Esophagus squamous epithelium (tissue), 5 donors: ENCODE data around the gene VSTM4. TPM values are rescaled to one million over a fixed set of nuclear protein-coding genes. Genes with fewer than 3 reads are reported as not detected.
A peak's percentile ranks its signal among the peaks of the same experiment; 100 is the strongest.

Source experiments
- DNase-seq: peaks from one replicate; lab custom pipeline; 2025; lab: John Stamatoyannopoulos, UW
- H3K27ac ChIP-seq, 4 donors: fragments of 200-600 bp; sonication (generic); one replicate each; pipeline ENCODE4 v1.5.1; 2016 to 2019; ENCODE audit warnings: mild to moderate bottlenecking in 1 of 4
- H3K27me3 ChIP-seq, 4 donors: fragments of 200-600 bp; sonication (generic); 1 replicate in 3 of 4; 2 replicates in 1 of 4; pipeline versions ENCODE4 v1.5.1 to v1.6.0; 2017 to 2021; ENCODE audit warnings: antibody characterized with exemption in 1 of 4
- H3K36me3 ChIP-seq, 3 donors: fragments of 200-600 bp; sonication (generic); one replicate each; pipeline ENCODE4 v1.5.1; 2016 to 2019
- H3K4me1 ChIP-seq, 3 donors: fragments of 200-600 bp; sonication (generic); one replicate each; pipeline ENCODE4 v1.5.1; 2017 to 2019
- H3K4me3 ChIP-seq, 4 donors: fragments of 200-600 bp; sonication (generic); 1 replicate in 3 of 4; 2 replicates in 1 of 4; pipeline ENCODE4 v1.5.1; 2016 to 2019; ENCODE audit warnings: mild to moderate bottlenecking in 2 of 4, moderate library complexity in 1 of 4
- H3K9me3 ChIP-seq, 3 donors: fragments of 200-600 bp; sonication (generic); one replicate each; pipeline ENCODE4 v1.5.1; 2016 to 2019
- CTCF ChIP-seq, 6 experiments: fragments of 450-650 bp in 4 of 6; fragments of 200-600 bp in 2 of 6; sonication (generic) in 2 of 6; IDR thresholded peaks; one replicate each; pipeline ENCODE4 v1.5.1; 2016 to 2019; ENCODE audit warnings: antibody characterized with exemption in 6 of 6, mild to moderate bottlenecking in 4 of 6, moderate library complexity in 4 of 6
- POLR2A ChIP-seq, 4 donors: fragments of 450-650 bp; IDR thresholded peaks; one replicate each; pipeline ENCODE4 v1.6.1; 2017; ENCODE audit warnings: antibody characterized with exemption in 4 of 4, mild to moderate bottlenecking in 4 of 4, moderate library complexity in 3 of 4
- WGBS, 2 donors: methylation state at CpG; one replicate each; pipeline ENCODE4 v1.1.5; 2018; 5-methylcytosine and 5-hydroxymethylcytosine counted together
- intact Hi-C: fragments of 100-400 bp; cut with DNase I; formaldehyde crosslinking; loops from one replicate; pipeline ENCODE4 v1.15.0; 2022
- total RNA-seq, 4 donors: library from RNA; depleted of rRNA; stranded (reverse); fragments of >200 nt; gene quantifications; one replicate each; pipeline ENCODE4 v1.1.0, GENCODE V29; 2016
- donor health status: DM: yes; HTN: yes; CAD: no.

VSTM4 gene
- total RNA-seq, 4 donors from 2014 or later: 0.80 to 6.9 (median 1.9) TPM

GRCh38 chr10:49080965-49081364 lies 34.4 kb downstream of the VSTM4 start:
- H3K4me3 ChIP-seq: no peak overlapping the region
- peaks cover 0 to 29% (median 0%) of the 10 kb centered on the region in 4 donors for H3K27me3 ChIP-seq
- WGBS, 2 donors: 60 to 61% methylated on average over 1 to 2 of the region's 3 CpGs
- TF ChIP-seq POLR2A (IDR thresholded peaks at IDR 0.05) (no peak), CTCF (IDR thresholded peaks at IDR 0.05) (no peak)
- peaks cover 6 to 53% (median 23%) of the 10 kb centered on the region in 3 donors for H3K4me1 ChIP-seq
- peaks cover 0 to under 1% (median 0%) of the 10 kb centered on the region in 3 donors for H3K36me3 ChIP-seq
- DNase-seq: no peak
- H3K27ac ChIP-seq: peak overlapping the region in 3 of 4 donors; percentile 26 to 64 (median 59)
- no peaks in the 10 kb centered on the region for H3K9me3 ChIP-seq
- intact Hi-C loops: no loop called here

GRCh38 chr10:49080071-49080470 lies 35.3 kb downstream of the VSTM4 start:
- TF ChIP-seq CTCF (IDR thresholded peaks at IDR 0.05) (peak in 1 of 6 experiments; percentile 8), POLR2A (IDR thresholded peaks at IDR 0.05) (no peak)
- 17 to 20% methylated on average over 1 of the region's 1 CpG for WGBS, 2 donors
- intact Hi-C loops: no loop called here
- DNase-seq: no peak
- Histone ChIP-seq H3K4me3 (no peak overlapping the region), H3K36me3 (peaks cover 0 to 7% (median 0%) of the 10 kb centered on the region in 3 donors), H3K27ac (peak overlapping the region in 3 of 4 donors; percentile 31 to 64 (median 59)), H3K9me3 (no peaks in the 10 kb centered on the region), H3K27me3 (peaks cover 0 to 29% (median 0%) of the 10 kb centered on the region in 4 donors), H3K4me1 (peaks cover 6 to 53% (median 23%) of the 10 kb centered on the region in 3 donors)

GRCh38 chr10:49079499-49079898 lies 35.8 kb downstream of the VSTM4 start:
- no peak for DNase-seq
- Histone ChIP-seq H3K4me1 (peaks cover 6 to 51% (median 23%) of the 10 kb centered on the region in 3 donors), H3K27ac (peak overlapping the region in 1 of 4 donors; percentile 31), H3K4me3 (no peak overlapping the region), H3K27me3 (peaks cover 0 to 25% (median 0%) of the 10 kb centered on the region in 4 donors), H3K36me3 (peaks cover 0 to 7% (median 0%) of the 10 kb centered on the region in 3 donors), H3K9me3 (no peaks in the 10 kb centered on the region)
- 62 to 65% methylated on average over 3 of the region's 3 CpGs for WGBS, 2 donors
- intact Hi-C loops: no loop called here
- no peak for TF ChIP-seq POLR2A (IDR thresholded peaks at IDR 0.05)
- TF ChIP-seq CTCF (IDR thresholded peaks at IDR 0.05): no peak

GRCh38 chr10:49079072-49079471 lies 36.2 kb downstream of the VSTM4 start:
- no peak for TF ChIP-seq CTCF (IDR thresholded peaks at IDR 0.05)
- TF ChIP-seq POLR2A (IDR thresholded peaks at IDR 0.05): no peak
- intact Hi-C loops: no loop called here
- Histone ChIP-seq H3K4me3 (no peak overlapping the region), H3K4me1 (peaks cover 6 to 47% (median 23%) of the 10 kb centered on the region in 3 donors), H3K27me3 (peaks cover 0 to 25% (median 0%) of the 10 kb centered on the region in 4 donors), H3K36me3 (peaks cover 0 to 7% (median 0%) of the 10 kb centered on the region in 3 donors), H3K9me3 (no peaks in the 10 kb centered on the region), H3K27ac (no peak overlapping the region)
- WGBS, 2 donors: 77 to 84% methylated on average over 3 of the region's 3 CpGs
- DNase-seq: no peak

- TF ChIP-seq CTCF (IDR thresholded peaks at IDR 0.05): no peak
- TF ChIP-seq POLR2A (IDR thresholded peaks at IDR 0.05): no peak
- no peak overlapping the region for H3K27ac ChIP-seq
Measured at GRCh38 chr10:49078433-49078832, 36.9 kb downstream of the VSTM4 start.

More at GRCh38 chr10:49078433-49078832, 36.9 kb downstream of the VSTM4 start:
- Histone ChIP-seq H3K36me3 (peaks cover 0 to 7% (median 0%) of the 10 kb centered on the region in 3 donors), H3K27me3 (peaks cover 0 to 25% (median 0%) of the 10 kb centered on the region in 4 donors), H3K4me3 (no peak overlapping the region), H3K4me1 (peaks cover 6 to 41% (median 23%) of the 10 kb centered on the region in 3 donors), H3K9me3 (no peaks in the 10 kb centered on the region)
- DNase-seq: no peak
- 60 to 78% methylated on average over 2 of the region's 2 CpGs for WGBS, 2 donors
- intact Hi-C loops: no loop called here
